Body of pancreas (tissue), 4 donors: ENCODE measurements around the gene FBXO8. TPM values are rescaled to one million over a fixed set of nuclear protein-coding genes. Genes with fewer than 3 reads are reported as not detected.
"Not testable (repeated sequence)": the region's sequence is repeated elsewhere in the genome, so short reads cannot be mapped to it uniquely, and the experiment has no call there.

Experiments
- ATAC-seq: fragments of 150-250 bp; one replicate; pipeline ENCODE4 v1.9.1; 2016
- DNase-seq, 4 donors: peaks; one replicate each; pipeline ENCODE4 v3.0.0-alpha.2; 2019
- H3K27ac ChIP-seq, 4 donors: fragments of 200-600 bp; sonication (generic); 1 replicate in 3 of 4; 2 replicates in 1 of 4; pipeline versions ENCODE4 v1.5.1 to v1.6.1; 2016 to 2019; ENCODE audit warnings: mild to moderate bottlenecking in 1 of 4, mixed read lengths in 1 of 4, moderate library complexity in 1 of 4
- H3K27me3 ChIP-seq, 2 donors: fragments of 200-600 bp; sonication (generic); one replicate each; pipeline ENCODE4 v1.6.0; 2016; ENCODE audit warnings: mild to moderate bottlenecking in 1 of 2
- H3K36me3 ChIP-seq, 2 donors: fragments of 200-600 bp; sonication (generic); replicated peaks in 1 of 2; 2 replicates each; pipeline ENCODE4 v1.5.1; 2016; ENCODE audit warnings: low read depth in 2 of 2; ENCODE audit not compliant: insufficient read depth in 1 of 2
- H3K4me1 ChIP-seq: fragments of 200-600 bp; sonication (generic); one replicate; pipeline ENCODE4 v1.6.0; 2016
- H3K4me3 ChIP-seq, 2 donors: fragments of 200-600 bp; sonication (generic); 1 replicate in 1 of 2; 2 replicates in 1 of 2; pipeline ENCODE4 v1.5.1; 2016 to 2019
- H3K9me3 ChIP-seq, 3 donors: fragments of 200-600 bp; sonication (generic); 1 replicate in 2 of 3; 2 replicates in 1 of 3; pipeline ENCODE4 v1.5.1; 2016
- CTCF ChIP-seq, 7 experiments: fragments of 450-650 bp in 4 of 7; fragments of 200-600 bp in 3 of 7; sonication (generic) in 3 of 7; IDR thresholded peaks; one replicate each; pipeline ENCODE4 v1.5.1; 2016 to 2019; ENCODE audit warnings: antibody characterized with exemption in 7 of 7
- POLR2A ChIP-seq, 3 donors: fragments of 450-650 bp; IDR thresholded peaks; one replicate each; pipeline ENCODE4 v1.6.1; 2016; ENCODE audit warnings: antibody characterized with exemption in 3 of 3, mild to moderate bottlenecking in 2 of 3
- WGBS, 2 donors: methylation state at CpG; one replicate each; pipeline ENCODE4 v1.1.5; 2017; 5-methylcytosine and 5-hydroxymethylcytosine counted together
- intact Hi-C: fragments of 100-400 bp; cut with DNase I; formaldehyde crosslinking; loops from one replicate; pipeline ENCODE4 v1.15.1; 2023
- total RNA-seq, 2 donors: library from RNA; depleted of rRNA; stranded (reverse); fragments of >200 nt; gene quantifications; one replicate each; pipeline ENCODE4 v1.1.0, GENCODE V29; 2016

The FBXO8 gene
- total RNA-seq, 2 donors from 2014 or later: 3.6 to 12.5 TPM

DNA sequence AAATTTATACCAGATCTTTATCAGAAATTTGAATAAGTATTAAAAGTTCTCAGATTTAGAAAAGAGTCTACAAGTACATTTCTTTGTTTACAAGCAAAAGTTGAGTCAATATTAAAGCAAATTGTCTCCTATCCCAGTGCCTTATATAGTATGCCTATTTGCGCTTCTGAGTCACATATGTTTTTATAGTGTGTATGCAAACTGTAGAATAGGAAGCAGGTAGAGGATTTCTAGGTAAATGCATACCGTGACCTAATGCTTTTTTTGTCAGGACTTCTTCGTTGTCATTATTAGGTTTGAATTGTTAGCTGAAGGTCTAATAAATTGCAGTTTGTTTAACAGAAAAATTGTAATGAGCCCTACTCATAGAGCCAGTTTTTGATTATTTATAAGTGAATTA lies 22.5 kb upstream of the FBXO8 start:
- Histone ChIP-seq H3K36me3 (no peaks in the 10 kb centered on the region), H3K9me3 (no peaks in the 10 kb centered on the region), H3K27ac (no peak overlapping the region), H3K27me3 (no peaks in the 10 kb centered on the region), H3K4me3 (no peak overlapping the region), H3K4me1 (no peaks in the 10 kb centered on the region)
- ATAC-seq (no peak), DNase-seq (no peak)
- intact Hi-C loops: no loop called here
- WGBS, 2 donors: 93 to 97% methylated on average over 3 of the region's 3 CpGs
- no peak for TF ChIP-seq CTCF (IDR thresholded peaks at IDR 0.05)
- TF ChIP-seq POLR2A (IDR thresholded peaks at IDR 0.05): no peak

DNA sequence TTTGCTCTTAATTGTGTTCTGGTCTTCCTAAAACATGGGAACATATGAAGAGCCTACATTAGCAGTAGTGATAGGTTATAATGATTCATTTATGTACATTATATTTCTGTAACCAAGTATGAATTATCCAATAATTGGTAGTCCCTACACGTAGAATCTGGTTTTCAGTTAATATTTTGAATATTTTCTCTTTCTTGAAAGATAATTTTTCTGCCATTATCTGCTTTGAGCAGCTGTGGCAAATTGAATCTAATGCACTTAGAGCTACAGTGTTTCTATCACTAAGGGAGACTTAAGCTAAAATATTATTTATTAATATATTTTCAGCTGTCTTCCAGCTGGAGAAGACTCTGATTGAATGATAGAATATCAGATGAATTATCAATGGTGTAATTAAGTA lies 21.2 kb upstream of the FBXO8 start:
- no peaks in the 10 kb centered on the region for H3K4me1 ChIP-seq
- TF ChIP-seq POLR2A (IDR thresholded peaks at IDR 0.05) (no peak), CTCF (IDR thresholded peaks at IDR 0.05) (no peak)
- no peak overlapping the region for H3K27ac ChIP-seq
- no peak for ATAC-seq
- intact Hi-C loops: no loop called here
- H3K4me3 ChIP-seq: no peak overlapping the region
- no peaks in the 10 kb centered on the region for H3K9me3 ChIP-seq
- WGBS, 2 donors: 91 to 98% methylated on average over 1 of the region's 1 CpG
- peaks cover 0 to 2% of the 10 kb centered on the region in 2 donors for H3K36me3 ChIP-seq
- H3K27me3 ChIP-seq: no peaks in the 10 kb centered on the region
- DNase-seq: no peak

DNA sequence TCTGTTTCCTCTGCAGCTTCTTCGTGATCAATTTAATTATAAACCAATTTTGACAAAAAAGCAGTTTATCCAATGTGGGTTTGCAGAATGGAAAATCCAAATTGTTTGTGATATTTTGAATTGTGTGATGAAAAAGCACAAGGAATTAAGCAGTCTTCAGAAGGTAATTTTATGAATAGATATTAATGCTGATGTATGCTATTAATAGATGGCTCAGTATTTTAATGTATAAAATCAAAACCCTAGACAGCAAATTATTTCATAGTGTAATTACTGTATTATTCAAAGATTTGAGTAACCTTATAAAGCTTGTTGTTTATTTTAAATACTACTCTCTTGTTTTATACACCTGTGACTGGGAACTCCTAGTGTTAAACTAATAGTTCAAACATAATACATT lies 20.2 kb upstream of the FBXO8 start:
- Histone ChIP-seq H3K27me3 (no peaks in the 10 kb centered on the region), H3K4me3 (no peak overlapping the region), H3K4me1 (no peaks in the 10 kb centered on the region), H3K36me3 (peaks cover 0 to 2% of the 10 kb centered on the region in 2 donors), H3K27ac (no peak overlapping the region), H3K9me3 (no peaks in the 10 kb centered on the region)
- DNase-seq (no peak), ATAC-seq (no peak)
- intact Hi-C loops: no loop called here
- WGBS, 2 donors: 97 to 100% methylated on average over 1 of the region's 1 CpG
- TF ChIP-seq POLR2A (IDR thresholded peaks at IDR 0.05) (no peak), CTCF (IDR thresholded peaks at IDR 0.05) (no peak)

DNA sequence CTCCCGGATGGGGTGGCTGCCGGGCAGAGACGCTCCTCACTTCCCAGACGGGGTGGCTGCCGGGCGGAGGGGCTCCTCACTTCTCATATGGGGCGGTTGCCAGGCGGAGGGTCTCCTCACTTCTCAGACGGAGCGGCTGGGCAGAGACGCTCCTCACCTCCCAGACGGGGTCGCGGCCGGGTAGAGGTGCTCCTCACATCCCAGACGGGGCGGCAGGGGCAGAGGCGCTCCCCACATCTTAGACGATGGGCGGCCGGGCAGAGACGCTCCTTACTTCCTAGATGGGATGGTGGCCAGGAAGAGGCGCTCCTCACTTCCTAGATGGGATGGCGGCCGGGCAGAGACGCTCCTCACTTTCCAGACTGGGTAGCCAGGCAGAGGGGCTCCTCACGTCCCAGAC lies 11.7 kb upstream of the FBXO8 start:
- intact Hi-C loops, DNase-seq: not testable (repeated sequence)
- WGBS, 2 donors: no CpG with 5 or more reads among the region's 27 CpGs

GRCh38 chr4:174294641-174295040 lies 11.2 kb upstream of the FBXO8 start:
- WGBS, 2 donors: no CpG with 5 or more reads among the region's 30 CpGs
- H3K9me3 ChIP-seq, H3K36me3 ChIP-seq, H3K27me3 ChIP-seq, intact Hi-C loops, ATAC-seq, H3K4me1 ChIP-seq, H3K27ac ChIP-seq, H3K4me3 ChIP-seq, DNase-seq: not testable (repeated sequence)

More for the DNA sequence above, 11.7 kb upstream of the FBXO8 start:
- H3K9me3 ChIP-seq, H3K4me3 ChIP-seq, H3K27ac ChIP-seq, H3K36me3 ChIP-seq, H3K27me3 ChIP-seq, H3K4me1 ChIP-seq, ATAC-seq: not testable (repeated sequence)

DNA sequence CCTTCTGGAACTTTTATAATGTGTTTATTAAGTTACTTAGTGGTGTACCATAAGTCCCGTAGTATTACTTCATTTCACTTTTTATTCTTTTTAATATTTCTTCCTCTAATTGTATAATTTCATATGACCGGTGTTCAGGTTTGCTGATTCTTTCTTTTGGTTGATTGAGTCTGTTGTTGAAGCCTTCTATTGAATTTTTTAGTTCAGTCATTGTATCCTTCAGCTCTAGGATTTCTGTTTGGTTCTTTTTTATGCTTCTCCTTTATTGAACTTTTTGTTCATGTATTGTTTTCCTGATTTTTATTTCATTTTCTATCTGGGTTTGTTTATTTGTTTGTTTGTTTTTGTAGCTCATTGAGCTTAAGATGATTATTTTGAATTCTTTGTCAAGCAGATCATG lies 9.0 kb upstream of the FBXO8 start:
- intact Hi-C loops: no loop called here
- no peak for DNase-seq
- H3K4me1 ChIP-seq: no peaks in the 10 kb centered on the region
- TF ChIP-seq POLR2A (IDR thresholded peaks at IDR 0.05) (no peak), CTCF (IDR thresholded peaks at IDR 0.05) (no peak)
- ATAC-seq: no peak
- H3K36me3 ChIP-seq: no peaks in the 10 kb centered on the region
- 90 to 100% methylated on average over 2 of the region's 2 CpGs for WGBS, 2 donors
- no peak overlapping the region for H3K27ac ChIP-seq
- H3K9me3 ChIP-seq: no peaks in the 10 kb centered on the region
- no peak overlapping the region for H3K4me3 ChIP-seq
- no peaks in the 10 kb centered on the region for H3K27me3 ChIP-seq
